GM18861 (cell line): ENCODE data around the gene FANK1.
"Not testable (repeated sequence)": the region's sequence is repeated elsewhere in the genome, so short reads cannot be mapped to it uniquely, and the experiment has no call there.

ENCODE experiments used
- ATAC-seq: cut with Tn5 transposase; IDR thresholded peaks from one replicate; pipeline ENCODE4 v1.9.1; 2021; ENCODE audit not compliant: unreplicated experiment

Gene FANK1

DNA sequence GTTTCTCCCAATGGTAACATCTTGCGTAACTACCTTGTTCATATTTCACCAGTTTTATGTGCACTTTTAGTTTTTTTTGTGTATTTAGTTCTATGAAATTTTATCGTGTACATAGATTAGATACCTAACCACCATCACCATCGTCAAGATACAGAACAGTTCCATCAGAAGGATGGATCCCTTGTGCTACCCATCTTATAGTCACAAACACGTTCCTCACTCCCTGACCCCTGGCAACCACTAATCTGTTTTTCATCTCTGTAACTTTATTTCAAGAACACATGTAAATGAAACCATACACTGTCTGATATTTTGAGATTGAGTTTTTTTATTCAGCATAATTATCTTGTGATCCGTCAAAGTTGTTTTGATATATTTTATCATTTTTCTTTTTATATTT is 29.9 kb downstream of the FANK1 start:
- no peak for ATAC-seq

DNA sequence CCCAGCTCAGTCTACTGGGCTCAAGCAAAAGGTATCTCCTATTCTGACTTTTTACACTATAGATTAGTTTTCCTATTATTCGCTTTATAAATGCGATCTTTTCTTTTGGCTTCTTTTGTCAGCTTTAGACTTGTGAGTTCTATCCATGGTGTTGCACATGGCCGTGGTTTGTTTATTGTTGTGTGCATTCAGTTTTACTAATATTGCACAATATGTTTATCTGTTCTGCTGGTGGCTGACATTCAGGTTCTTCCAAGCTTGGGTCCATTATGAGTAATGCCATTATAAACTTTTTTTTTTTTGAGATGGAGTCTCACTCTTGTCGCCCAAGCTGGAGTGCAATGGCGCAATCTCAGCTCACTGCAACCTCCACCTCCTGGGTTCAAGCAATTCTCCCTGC is 30.9 kb downstream of the FANK1 start:
- not testable (repeated sequence) for ATAC-seq

DNA sequence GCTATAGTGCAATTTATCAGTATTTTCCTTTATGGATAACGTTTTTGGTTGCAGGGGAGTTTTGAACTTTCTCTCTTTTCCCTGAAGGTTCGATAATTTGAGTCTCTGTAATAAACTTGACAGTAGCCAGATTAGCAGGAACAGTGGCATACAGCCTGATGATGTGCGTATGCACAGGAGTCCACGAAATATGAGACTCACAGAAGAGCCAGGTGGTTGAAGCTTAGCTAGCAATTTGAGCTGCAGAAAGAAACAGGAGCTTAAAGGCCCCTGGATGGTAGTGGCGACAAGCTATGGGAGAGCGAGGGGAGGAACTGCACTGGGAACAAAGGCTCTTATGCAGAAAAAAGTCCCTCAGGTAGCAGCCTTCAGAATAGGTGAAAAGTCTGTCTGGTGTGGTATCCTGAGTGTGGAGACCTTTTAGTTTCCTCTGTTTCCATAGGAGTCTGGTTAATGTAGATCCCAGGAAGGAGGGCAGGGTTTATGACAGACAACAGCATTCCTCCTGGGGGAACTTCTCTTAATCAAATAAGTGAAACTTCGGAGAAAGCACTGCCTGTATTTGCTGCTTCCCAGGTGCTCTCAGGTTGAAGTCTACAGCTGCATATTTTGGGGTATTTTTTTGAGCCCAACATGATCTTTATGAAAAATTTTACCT is 32.7 kb downstream of the FANK1 start:
- no peak for ATAC-seq

DNA sequence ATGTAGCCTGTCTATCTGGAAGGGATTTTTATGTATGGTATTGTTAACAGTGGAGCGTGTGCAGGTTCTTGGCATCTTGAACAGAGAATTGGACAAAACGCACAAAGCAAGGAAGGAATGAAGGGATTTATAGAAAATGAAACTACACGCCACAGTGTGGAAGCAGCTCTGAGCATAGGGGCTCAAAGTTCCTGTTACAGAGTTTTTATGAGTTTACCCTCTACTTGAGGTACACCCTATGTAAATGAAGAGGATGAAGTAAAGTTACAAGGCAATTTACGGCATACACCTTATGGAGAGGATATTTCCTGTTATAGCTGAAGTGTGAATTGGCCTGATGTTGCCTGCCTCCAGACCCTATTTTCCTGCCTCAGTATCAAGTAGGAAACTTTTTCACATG is 33.3 kb downstream of the FANK1 start:
- no peak for ATAC-seq

DNA sequence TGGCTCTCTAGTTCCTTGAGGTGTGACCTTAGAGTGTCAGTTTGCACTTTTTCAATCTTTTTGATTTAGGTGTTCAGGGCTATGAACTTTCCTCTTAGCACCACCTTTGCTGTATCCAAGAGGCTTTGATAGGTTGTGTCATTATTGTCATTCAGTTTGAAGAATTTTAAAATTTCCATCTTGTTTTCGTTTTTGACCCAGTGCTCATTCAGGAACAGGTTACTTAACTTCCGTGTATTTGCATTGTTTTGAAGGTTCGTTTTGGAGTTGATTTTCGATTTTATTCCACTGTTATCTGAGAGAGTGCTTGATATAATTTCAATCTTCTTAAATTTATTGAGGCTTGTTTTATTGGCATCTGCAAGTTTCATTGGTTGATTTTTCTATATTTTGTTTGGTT is 37.3 kb downstream of the FANK1 start:
- no peak for ATAC-seq

DNA sequence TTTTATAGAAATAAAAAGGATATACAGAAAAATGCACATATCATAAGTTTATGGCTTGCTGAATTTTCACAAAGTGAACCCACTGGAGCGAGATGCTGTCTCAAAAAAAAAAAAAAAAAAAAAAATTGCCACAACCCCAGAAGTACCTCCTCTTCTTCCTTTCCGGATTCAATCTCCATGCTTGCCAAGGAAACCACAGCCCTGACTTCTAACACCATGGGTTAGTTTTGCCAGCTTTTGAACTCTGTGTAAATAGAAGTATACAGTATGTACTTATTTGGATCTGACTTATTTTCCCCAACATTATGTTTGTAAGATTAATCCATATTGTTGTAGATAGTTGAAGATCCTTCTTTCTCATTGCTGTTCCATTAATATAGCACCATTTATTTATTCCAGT is 40.0 kb downstream of the FANK1 start:
- ATAC-seq: no peak

DNA sequence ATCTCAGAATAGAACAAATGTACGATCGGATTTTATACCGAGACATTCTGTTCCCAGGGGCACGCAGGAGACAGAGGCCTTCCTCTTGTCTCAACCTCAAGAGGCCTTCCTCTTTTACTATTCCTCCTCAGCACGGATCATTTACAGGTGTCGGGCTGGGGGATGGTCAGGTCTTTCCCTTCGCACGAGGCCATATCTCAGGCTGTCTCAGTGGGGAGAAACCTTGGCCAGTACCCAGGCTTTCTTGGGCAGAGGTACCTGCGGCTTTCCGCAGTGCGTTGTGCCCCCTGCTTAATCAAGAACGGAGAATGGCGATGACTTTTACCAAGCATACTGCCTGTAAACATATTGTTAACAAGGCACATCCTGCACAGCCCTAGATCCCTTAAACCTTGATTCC is 44.2 kb downstream of the FANK1 start:
- ATAC-seq: no peak

DNA sequence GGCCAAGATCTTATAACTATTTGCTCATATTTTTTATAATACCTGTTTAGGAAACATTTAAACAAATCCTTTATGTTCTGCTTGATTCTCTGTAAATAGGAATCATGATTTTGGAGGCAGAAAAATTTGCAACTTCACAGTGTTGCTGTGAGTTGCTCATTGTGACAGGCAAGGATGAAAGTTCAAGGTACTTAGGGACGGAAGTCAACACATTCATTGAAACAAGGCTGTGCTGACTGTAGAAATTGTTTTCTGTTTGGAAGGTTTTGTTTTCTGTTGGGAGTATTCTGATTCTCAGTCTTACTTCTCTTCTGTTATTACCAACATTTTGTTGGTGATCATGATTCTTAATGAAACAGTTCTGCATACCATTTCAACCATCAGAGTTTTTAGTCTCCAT is 54.9 kb downstream of the FANK1 start:
- ATAC-seq: no peak

DNA sequence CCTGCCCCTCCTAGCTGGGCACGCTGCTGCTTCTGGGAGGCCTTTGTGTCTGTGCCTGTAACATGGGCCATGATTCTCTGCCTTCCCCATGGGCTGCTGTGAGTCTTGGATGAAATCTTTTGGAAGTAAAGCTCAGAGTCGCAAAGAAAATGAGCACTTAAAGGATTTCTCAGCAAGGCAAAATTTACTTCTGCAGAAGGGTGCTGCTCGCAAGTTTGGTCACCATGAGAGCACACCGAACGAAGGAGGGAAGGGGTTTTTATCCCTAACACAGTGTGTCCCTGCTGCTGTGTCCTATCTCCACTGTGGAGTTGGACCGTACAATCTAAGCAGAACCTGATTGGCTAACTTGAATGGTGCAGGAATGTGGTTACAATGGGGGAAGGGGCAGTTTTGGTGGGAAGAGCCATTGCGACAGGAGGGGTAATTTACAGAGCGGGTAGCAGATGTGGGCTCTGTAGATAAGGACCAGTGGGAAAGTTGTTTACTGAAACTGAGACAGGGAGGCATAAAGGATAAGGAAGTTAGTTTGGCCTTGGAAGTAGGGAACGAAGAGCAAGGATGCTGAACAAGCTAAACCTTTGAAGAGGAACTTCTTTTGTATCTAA is 57.5 kb downstream of the FANK1 start:
- no peak for ATAC-seq

DNA sequence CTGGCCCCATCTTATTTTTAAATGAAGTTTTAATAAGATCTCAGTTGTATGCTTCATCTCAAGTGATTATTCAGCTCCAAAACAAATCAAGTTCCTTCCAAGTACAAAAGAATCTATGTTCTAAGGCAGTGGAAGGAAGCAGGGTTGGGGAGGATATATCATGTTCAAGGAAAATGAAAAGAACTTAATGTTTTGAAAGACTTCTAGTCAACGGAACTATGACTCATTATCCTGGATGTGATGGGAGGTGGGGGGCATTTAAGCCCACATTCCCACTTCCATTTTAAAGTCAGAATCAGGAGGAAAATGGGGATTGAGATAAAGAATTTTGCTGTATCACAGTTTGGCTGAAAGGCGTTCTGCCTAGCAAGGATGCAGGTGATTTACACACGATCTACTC is 59.4 kb downstream of the FANK1 start:
- no peak for ATAC-seq

DNA sequence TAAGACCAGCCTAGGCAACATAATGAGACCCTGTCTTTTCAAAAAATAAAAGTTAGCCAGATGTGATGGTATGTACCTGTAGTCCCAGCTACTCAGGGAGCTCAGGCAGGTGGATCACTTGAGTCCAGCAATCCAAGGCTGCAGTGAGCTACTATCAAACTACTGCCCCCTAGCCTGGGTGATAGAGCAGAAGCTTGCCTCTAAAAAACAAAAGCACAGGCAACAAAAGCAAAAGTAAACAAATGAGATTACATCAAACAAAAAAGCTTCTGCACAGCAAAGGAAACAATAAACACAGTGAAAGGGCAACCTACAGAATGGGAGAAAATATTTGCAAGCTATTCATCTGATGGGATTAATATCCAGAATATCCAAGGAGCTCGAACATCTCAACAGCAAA is 65.4 kb downstream of the FANK1 start:
- ATAC-seq: no peak

DNA sequence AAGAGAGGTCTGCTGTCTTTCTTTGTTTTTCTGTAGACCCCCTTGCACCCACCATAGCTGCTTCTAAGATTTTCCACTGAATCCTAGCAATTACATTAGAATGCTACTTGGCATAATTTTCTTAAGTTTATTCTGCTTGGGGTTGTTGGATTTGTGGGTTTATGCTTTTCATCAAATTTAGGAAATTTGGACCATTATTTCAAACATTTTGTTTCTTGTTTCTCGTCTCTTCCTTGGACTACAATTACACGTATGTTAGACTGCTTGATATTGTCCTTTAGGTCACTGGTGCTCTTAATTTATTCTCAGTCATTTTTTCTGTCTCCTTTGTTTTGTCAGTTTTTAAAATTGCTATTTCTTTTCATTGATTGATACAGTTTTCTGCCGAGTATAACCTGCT is 65.8 kb downstream of the FANK1 start:
- no peak for ATAC-seq

DNA sequence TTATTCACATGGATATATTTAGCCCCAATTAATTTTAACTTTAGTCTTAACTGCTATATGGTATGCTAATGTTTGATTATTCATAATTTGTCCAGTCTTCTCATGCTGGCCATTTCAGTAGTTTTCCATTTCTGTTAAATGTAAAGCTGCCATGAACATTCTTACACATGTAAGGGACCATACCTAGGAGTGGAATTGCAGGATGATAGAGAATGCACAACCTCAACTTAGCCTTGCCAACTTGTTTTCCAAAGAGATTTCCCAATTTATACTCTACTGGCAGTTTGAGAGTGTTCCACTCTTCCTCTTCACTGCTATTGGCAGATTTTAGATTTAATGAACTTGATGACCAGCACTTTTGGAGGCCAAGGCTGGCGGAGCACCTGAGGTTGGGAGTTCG is 68.2 kb downstream of the FANK1 start:
- no peak for ATAC-seq

DNA sequence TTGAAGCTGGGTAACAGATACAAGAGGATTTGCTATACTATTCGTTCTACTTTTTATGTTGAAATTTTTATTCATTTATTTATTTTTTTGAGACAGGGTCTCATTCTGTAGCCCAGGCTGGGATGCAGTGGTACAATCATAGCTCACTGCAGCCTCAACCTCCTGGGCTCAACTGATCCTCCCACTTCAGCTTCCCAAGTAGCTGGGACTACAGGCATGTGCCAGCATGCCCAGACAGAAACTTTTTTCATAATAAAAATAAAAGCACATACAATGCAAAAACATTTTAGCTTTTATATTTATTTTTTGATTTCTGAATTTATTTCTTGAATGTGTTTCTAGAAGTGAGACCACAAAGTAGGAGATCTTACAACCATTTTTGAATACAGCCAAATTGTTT is 71.2 kb downstream of the FANK1 start:
- no peak for ATAC-seq

DNA sequence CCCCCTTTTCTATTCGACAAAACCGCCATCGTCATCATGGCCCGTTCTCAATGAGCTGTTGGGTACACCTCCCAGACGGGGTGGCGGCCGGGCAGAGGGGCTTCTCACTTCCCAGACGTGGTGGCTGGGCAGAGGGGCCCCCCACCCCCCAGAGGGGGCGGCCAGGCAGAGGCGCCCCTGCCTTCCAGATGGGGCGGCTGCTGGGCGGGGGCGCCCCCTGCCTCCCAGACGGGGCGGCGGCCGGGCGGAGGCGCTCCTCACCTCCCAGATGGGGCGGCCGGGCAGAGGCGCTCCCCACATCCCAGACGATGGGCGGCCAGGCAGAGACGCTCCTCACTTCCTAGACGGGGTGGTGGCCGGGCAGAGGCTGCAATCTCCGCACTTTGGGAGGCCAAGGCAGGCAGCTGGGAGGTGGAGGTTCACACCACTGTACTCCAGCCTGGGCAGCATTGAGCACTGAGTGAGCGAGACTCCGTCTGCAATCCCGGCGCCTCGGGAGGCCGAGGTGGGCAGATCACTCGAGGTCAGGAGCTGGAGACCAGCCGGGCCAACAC is 73.8 kb downstream of the FANK1 start:
- ATAC-seq: not testable (repeated sequence)

DNA sequence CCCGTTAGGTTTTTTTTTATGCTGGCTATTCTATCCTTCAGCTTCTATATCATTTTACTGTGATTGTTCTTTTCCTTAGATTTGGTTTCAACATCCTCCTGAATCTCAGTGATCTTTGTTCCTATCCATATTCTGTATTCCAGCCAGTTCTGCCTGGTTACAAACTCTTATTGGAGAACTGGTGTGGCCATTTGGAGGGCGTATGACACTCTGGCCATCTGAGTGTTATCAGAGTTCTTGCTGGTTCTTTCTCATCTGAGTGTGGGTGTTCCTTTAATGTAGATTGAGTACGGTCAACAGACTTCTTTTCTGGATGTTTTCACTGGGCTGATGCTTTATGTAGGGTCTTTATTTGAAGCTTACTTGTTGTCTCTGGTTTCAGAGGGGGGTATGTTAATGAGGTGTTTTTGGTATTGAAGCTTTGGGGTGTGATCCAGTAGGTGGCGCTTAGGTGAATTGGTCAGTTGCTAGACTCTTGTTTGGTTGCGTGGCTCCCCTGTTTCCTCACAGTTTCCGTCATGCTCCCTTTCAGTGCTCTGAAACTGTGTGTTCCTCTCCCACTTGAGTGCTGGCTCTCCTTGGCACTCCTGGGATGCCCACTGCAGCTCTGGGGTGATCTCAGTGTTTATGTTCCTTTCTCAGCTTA is 80.7 kb downstream of the FANK1 start:
- ATAC-seq: no peak

DNA sequence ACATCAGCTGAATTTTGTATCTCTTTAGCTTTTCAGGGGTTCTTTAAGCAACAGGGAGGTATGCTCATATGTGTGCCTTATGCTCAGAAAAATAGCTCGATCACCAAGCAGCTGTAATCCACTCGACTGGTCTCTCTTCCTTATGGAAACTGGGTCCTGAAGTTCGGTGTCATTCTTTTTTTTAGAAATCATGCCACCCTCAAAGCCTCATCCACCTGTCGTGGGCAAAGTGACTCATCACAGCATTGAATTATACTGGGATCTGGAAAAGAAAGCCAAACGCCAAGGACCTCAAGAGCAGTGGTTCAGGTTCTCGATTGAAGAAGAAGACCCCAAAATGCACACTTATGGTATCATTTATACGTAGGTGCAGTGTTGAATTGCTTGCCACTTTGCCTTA is 83.6 kb downstream of the FANK1 start:
- ATAC-seq: no peak

DNA sequence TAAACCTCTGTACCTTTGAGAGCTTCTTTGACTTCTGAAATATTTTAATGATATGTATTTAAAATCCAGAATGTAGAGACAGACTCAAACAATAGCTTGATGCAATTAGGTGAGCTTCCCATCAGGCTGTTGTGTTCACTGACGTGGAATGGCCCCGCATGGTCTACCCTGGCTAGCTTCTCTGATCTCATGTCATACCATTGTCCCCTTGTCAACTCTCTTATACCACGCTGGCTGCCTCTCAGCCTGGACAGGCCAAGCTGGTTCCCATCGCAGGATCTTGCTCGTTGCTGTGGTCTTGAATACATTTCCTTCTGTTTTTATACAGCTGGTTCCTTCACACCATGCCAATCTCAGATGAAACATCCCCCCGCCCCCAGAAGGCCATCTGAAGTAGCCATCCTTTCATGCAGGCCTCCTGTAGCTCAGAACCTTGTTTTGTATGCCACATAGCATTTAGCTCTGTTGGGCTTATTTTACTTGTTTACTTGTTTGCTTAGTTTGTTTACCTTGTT is 84.2 kb downstream of the FANK1 start:
- ATAC-seq: no peak

DNA sequence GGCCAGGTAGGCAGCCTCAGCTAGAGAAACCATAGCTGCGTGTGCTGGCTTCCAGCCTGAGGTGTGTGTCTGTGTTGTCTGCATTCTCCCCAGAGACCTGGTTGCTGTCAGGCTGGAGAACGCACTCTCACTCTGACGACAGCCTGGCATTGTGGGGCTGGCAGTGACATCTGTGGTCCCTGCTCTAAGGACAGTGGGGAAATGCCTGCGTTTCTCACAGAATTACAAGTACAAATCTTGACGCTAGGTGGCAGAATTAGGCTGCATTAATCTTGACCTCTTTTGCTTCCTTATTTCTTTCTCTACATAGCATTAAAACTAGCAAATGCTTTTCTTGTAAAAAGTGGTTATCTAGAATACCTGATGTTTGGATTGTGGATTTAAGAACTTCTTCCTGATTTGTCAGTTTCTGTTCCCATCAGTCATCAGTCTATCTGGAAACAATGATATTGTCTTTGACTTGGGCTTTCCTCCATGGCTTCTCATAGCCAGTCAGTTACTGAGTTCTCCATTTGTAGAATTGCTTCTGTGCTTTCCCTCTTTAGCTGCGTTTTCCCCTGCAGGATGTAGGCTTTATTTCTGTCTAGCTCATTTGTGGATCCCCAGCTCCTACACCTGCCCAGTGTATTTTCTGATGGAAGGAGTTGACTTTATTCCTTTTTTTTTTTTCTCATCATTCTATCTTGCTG is 86.0 kb downstream of the FANK1 start:
- peak; percentile 86 for ATAC-seq

DNA sequence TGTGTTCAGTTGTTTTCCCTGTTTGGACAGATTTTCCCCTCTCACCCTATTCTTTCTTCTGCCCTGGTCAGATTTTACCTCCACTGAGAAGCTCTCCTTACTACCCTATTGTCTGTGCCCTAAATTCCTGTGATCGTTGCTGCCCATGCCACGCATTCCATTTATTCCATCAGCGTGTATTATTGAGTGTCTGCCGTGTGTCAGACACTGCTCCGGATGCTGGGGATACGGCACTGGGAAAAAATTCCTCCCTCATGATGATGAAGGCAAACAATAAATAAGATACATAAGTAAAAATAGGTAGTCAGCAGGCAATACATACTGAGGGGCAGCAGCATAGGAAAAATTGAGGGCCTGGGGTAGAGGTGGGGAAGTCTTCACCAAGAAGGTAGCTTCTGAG is 86.8 kb downstream of the FANK1 start:
- ATAC-seq: no peak

DNA sequence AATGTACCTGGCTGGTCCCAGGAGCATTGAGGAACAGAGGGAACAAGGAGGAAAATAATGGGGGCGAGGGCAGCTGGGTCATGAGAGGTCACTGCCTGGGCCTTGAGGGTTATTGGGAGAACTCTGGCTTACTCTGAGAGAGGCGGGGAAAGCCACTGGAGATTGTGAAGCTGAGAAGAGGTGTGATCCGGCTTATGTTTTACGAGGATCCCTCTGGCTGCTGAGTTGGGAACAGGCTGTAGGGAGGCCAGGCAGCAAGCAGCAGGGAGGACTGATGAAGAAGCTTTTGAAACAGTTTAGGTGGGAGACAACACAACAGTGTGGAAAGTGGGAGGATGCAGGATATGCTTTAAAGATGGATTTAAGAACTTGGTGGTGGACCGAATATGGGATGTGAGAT is 87.3 kb downstream of the FANK1 start:
- no peak for ATAC-seq

DNA sequence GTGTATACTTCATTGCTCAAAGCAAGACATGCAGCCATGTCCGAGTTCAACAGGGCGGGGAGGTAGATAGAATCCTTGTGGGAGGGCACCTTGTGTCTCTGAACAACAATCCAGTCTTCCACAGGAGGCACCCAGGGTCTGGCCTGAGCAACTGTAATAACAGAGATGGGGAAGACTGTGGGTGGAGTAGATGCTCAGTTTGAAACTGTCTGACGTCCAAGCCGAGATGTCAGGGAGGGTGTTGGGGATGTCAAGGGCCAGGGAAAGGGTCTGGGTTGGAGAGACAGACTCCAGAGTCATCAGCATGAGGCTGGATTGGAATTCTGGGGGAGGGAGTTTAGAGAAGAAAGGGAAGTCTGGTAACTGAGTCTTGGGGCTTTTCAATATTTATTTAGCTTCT is 88.0 kb downstream of the FANK1 start:
- no peak for ATAC-seq
